ENCODE results near the gene ELANE.

ELANE gene

GRCh38 chr19:868458-869244, 16.5 kb downstream of the ELANE start:
- peaks cover 9% of the 10 kb centered on the region for H3K4me1 ChIP-seq (ENCODE audit: control insufficient read depth, insufficient read depth, low read length)
- H3K4me3 ChIP-seq (ENCODE audit: low read depth, low read length): no peak overlapping the region
- no peak overlapping the region for H3K27ac ChIP-seq (ENCODE audit: low read depth, low read length)
- peaks cover 24% of the 10 kb centered on the region for H3K36me3 ChIP-seq (ENCODE audit: control insufficient read depth, insufficient read depth, low read length)
- no peaks in the 10 kb centered on the region for H3K9me3 ChIP-seq (ENCODE audit: control insufficient read depth, insufficient read depth, low read length)
- no peak overlapping the region for H3K9ac ChIP-seq (ENCODE audit: low read depth, low read length)
- no peaks in the 10 kb centered on the region for H3K27me3 ChIP-seq (ENCODE audit: control insufficient read depth, insufficient read depth, low read length)

GRCh38 chr19:869245-870177, 17.4 kb downstream of the ELANE start:
- Histone ChIP-seq H3K4me1 (ENCODE audit: control insufficient read depth, insufficient read depth, low read length) (peaks cover 9% of the 10 kb centered on the region), H3K36me3 (ENCODE audit: control insufficient read depth, insufficient read depth, low read length) (peaks cover 28% of the 10 kb centered on the region), H3K27me3 (ENCODE audit: control insufficient read depth, insufficient read depth, low read length) (no peaks in the 10 kb centered on the region), H3K27ac (ENCODE audit: low read depth, low read length) (no peak overlapping the region), H3K9ac (ENCODE audit: low read depth, low read length) (no peak overlapping the region), H3K4me3 (ENCODE audit: low read depth, low read length) (no peak overlapping the region), H3K9me3 (ENCODE audit: control insufficient read depth, insufficient read depth, low read length) (no peaks in the 10 kb centered on the region)

- no peaks in the 10 kb centered on the region for H3K27me3 ChIP-seq (ENCODE audit: control insufficient read depth, insufficient read depth, low read length)
- H3K27ac ChIP-seq (ENCODE audit: low read depth, low read length): no peak overlapping the region
- H3K9me3 ChIP-seq (ENCODE audit: control insufficient read depth, insufficient read depth, low read length): no peaks in the 10 kb centered on the region
- peaks cover 33% of the 10 kb centered on the region for H3K36me3 ChIP-seq (ENCODE audit: control insufficient read depth, insufficient read depth, low read length)
- no peak overlapping the region for H3K9ac ChIP-seq (ENCODE audit: low read depth, low read length)
- H3K4me3 ChIP-seq (ENCODE audit: low read depth, low read length): no peak overlapping the region
- peaks cover 9% of the 10 kb centered on the region for H3K4me1 ChIP-seq (ENCODE audit: control insufficient read depth, insufficient read depth, low read length)
These were observed 18.2 kb downstream of the ELANE start for GRCh38 chr19:870314-870713.

- Histone ChIP-seq H3K27me3 (ENCODE audit: control insufficient read depth, insufficient read depth, low read length) (no peaks in the 10 kb centered on the region), H3K27ac (ENCODE audit: low read depth, low read length) (no peak overlapping the region), H3K4me3 (ENCODE audit: low read depth, low read length) (no peak overlapping the region), H3K36me3 (ENCODE audit: control insufficient read depth, insufficient read depth, low read length) (peaks cover 39% of the 10 kb centered on the region), H3K4me1 (ENCODE audit: control insufficient read depth, insufficient read depth, low read length) (peaks cover 9% of the 10 kb centered on the region), H3K9ac (ENCODE audit: low read depth, low read length) (no peak overlapping the region), H3K9me3 (ENCODE audit: control insufficient read depth, insufficient read depth, low read length) (no peaks in the 10 kb centered on the region)
These were observed 18.9 kb downstream of the ELANE start for GRCh38 chr19:870963-871401.

- peak overlapping the region; percentile 61 for H3K27ac ChIP-seq (ENCODE audit: low read depth, low read length)
- no peak overlapping the region for H3K4me3 ChIP-seq (ENCODE audit: low read depth, low read length)
- peaks cover 45% of the 10 kb centered on the region for H3K36me3 ChIP-seq (ENCODE audit: control insufficient read depth, insufficient read depth, low read length)
These were observed 19.6 kb downstream of the ELANE start for GRCh38 chr19:871446-872265.

GRCh38 chr19:872266-872951, 20.3 kb downstream of the ELANE start:
- Histone ChIP-seq H3K4me1 (ENCODE audit: control insufficient read depth, insufficient read depth, low read length) (peaks cover 3% of the 10 kb centered on the region), H3K27ac (ENCODE audit: low read depth, low read length) (peak overlapping the region; percentile 61), H3K9me3 (ENCODE audit: control insufficient read depth, insufficient read depth, low read length) (no peaks in the 10 kb centered on the region), H3K36me3 (ENCODE audit: control insufficient read depth, insufficient read depth, low read length) (peaks cover 51% of the 10 kb centered on the region), H3K9ac (ENCODE audit: low read depth, low read length) (no peak overlapping the region), H3K4me3 (ENCODE audit: low read depth, low read length) (no peak overlapping the region), H3K27me3 (ENCODE audit: control insufficient read depth, insufficient read depth, low read length) (no peaks in the 10 kb centered on the region)

More at GRCh38 chr19:871446-872265, 19.6 kb downstream of the ELANE start:
- peaks cover 9% of the 10 kb centered on the region for H3K4me1 ChIP-seq (ENCODE audit: control insufficient read depth, insufficient read depth, low read length)
- H3K9me3 ChIP-seq (ENCODE audit: control insufficient read depth, insufficient read depth, low read length): no peaks in the 10 kb centered on the region
- no peaks in the 10 kb centered on the region for H3K27me3 ChIP-seq (ENCODE audit: control insufficient read depth, insufficient read depth, low read length)
- H3K9ac ChIP-seq (ENCODE audit: low read depth, low read length): no peak overlapping the region

GRCh38 chr19:873084-873483, 21.0 kb downstream of the ELANE start:
- Histone ChIP-seq H3K4me1 (ENCODE audit: control insufficient read depth, insufficient read depth, low read length) (no peaks in the 10 kb centered on the region), H3K27me3 (ENCODE audit: control insufficient read depth, insufficient read depth, low read length) (no peaks in the 10 kb centered on the region), H3K9me3 (ENCODE audit: control insufficient read depth, insufficient read depth, low read length) (no peaks in the 10 kb centered on the region), H3K36me3 (ENCODE audit: control insufficient read depth, insufficient read depth, low read length) (peaks cover 46% of the 10 kb centered on the region), H3K27ac (ENCODE audit: low read depth, low read length) (no peak overlapping the region), H3K4me3 (ENCODE audit: low read depth, low read length) (no peak overlapping the region), H3K9ac (ENCODE audit: low read depth, low read length) (no peak overlapping the region)

- Histone ChIP-seq H3K36me3 (ENCODE audit: control insufficient read depth, insufficient read depth, low read length) (peaks cover 40% of the 10 kb centered on the region), H3K4me3 (ENCODE audit: low read depth, low read length) (no peak overlapping the region), H3K9ac (ENCODE audit: low read depth, low read length) (no peak overlapping the region), H3K27me3 (ENCODE audit: control insufficient read depth, insufficient read depth, low read length) (no peaks in the 10 kb centered on the region), H3K9me3 (ENCODE audit: control insufficient read depth, insufficient read depth, low read length) (no peaks in the 10 kb centered on the region), H3K27ac (ENCODE audit: low read depth, low read length) (no peak overlapping the region), H3K4me1 (ENCODE audit: control insufficient read depth, insufficient read depth, low read length) (no peaks in the 10 kb centered on the region)
These were observed 21.5 kb downstream of the ELANE start for GRCh38 chr19:873561-874041.

GRCh38 chr19:875265-875879, 23.3 kb downstream of the ELANE start:
- no peak overlapping the region for H3K27ac ChIP-seq (ENCODE audit: low read depth, low read length)

GRCh38 chr19:876089-876488, 24.0 kb downstream of the ELANE start:
- no peaks in the 10 kb centered on the region for H3K4me1 ChIP-seq (ENCODE audit: control insufficient read depth, insufficient read depth, low read length)
- H3K27ac ChIP-seq (ENCODE audit: low read depth, low read length): no peak overlapping the region
- H3K36me3 ChIP-seq (ENCODE audit: control insufficient read depth, insufficient read depth, low read length): peaks cover 30% of the 10 kb centered on the region
- H3K27me3 ChIP-seq (ENCODE audit: control insufficient read depth, insufficient read depth, low read length): no peaks in the 10 kb centered on the region
- H3K9ac ChIP-seq (ENCODE audit: low read depth, low read length): no peak overlapping the region
- no peak overlapping the region for H3K4me3 ChIP-seq (ENCODE audit: low read depth, low read length)
- H3K9me3 ChIP-seq (ENCODE audit: control insufficient read depth, insufficient read depth, low read length): no peaks in the 10 kb centered on the region

More at GRCh38 chr19:875265-875879, 23.3 kb downstream of the ELANE start:
- Histone ChIP-seq H3K9me3 (ENCODE audit: control insufficient read depth, insufficient read depth, low read length) (no peaks in the 10 kb centered on the region), H3K4me3 (ENCODE audit: low read depth, low read length) (no peak overlapping the region), H3K27me3 (ENCODE audit: control insufficient read depth, insufficient read depth, low read length) (no peaks in the 10 kb centered on the region), H3K4me1 (ENCODE audit: control insufficient read depth, insufficient read depth, low read length) (no peaks in the 10 kb centered on the region), H3K9ac (ENCODE audit: low read depth, low read length) (no peak overlapping the region), H3K36me3 (ENCODE audit: control insufficient read depth, insufficient read depth, low read length) (peaks cover 29% of the 10 kb centered on the region)
